GM19023 (cell line): ENCODE measurements around the gene TREM1.
"Not testable (repeated sequence)": the region's sequence is repeated elsewhere in the genome, so short reads cannot be mapped to it uniquely, and the experiment has no call there.

Source experiments
- ATAC-seq: cut with Tn5 transposase; IDR thresholded peaks from one replicate; pipeline ENCODE4 v1.9.1; 2021; ENCODE audit warnings: mild to moderate bottlenecking, moderate library complexity; ENCODE audit not compliant: unreplicated experiment

The TREM1 gene

GRCh38 chr6:41262401-41262800 is 24.1 kb downstream of the TREM1 start:
- ATAC-seq: no peak

GRCh38 chr6:41258196-41258493 is 28.3 kb downstream of the TREM1 start:
- ATAC-seq: no peak

GRCh38 chr6:41257369-41258195 is 28.9 kb downstream of the TREM1 start:
- no peak for ATAC-seq

- peak; percentile 57 for ATAC-seq
Observed at GRCh38 chr6:41256383-41256782, 30.1 kb downstream of the TREM1 start.

GRCh38 chr6:41255638-41256246 is 30.7 kb downstream of the TREM1 start:
- no peak for ATAC-seq

GRCh38 chr6:41255110-41255509 is 31.4 kb downstream of the TREM1 start:
- ATAC-seq: no peak

- ATAC-seq: no peak
Observed at GRCh38 chr6:41252401-41253169, 33.9 kb downstream of the TREM1 start.

- no peak for ATAC-seq
Observed at GRCh38 chr6:41247882-41248705, 38.4 kb downstream of the TREM1 start.

GRCh38 chr6:41247288-41247865 is 39.1 kb downstream of the TREM1 start:
- no peak for ATAC-seq

- ATAC-seq: not testable (repeated sequence)
Observed at GRCh38 chr6:41246529-41246928, 40.0 kb downstream of the TREM1 start.

- no peak for ATAC-seq
Observed at GRCh38 chr6:41239467-41240159, 46.9 kb downstream of the TREM1 start.

- no peak for ATAC-seq
Observed at GRCh38 chr6:41237128-41237527, 49.4 kb downstream of the TREM1 start.

GRCh38 chr6:41236276-41236675 is 50.2 kb downstream of the TREM1 start:
- no peak for ATAC-seq

GRCh38 chr6:41232667-41233066 is 53.8 kb downstream of the TREM1 start:
- no peak for ATAC-seq

GRCh38 chr6:41231246-41231645 is 55.2 kb downstream of the TREM1 start:
- no peak for ATAC-seq

- ATAC-seq: no peak
Observed at GRCh38 chr6:41229721-41230120, 56.8 kb downstream of the TREM1 start.

- ATAC-seq: no peak
Observed at GRCh38 chr6:41228616-41229015, 57.9 kb downstream of the TREM1 start.

GRCh38 chr6:41228096-41228495 is 58.4 kb downstream of the TREM1 start, which contains the start of gene TREML4:
Gene TREML4, plus strand, starts transcription at chr6:41228349. Its CDS starts 79 bp downstream, at chr6:41228428.
- no peak for ATAC-seq

- no peak for ATAC-seq
Observed at GRCh38 chr6:41226752-41227151, 59.7 kb downstream of the TREM1 start.

- no peak for ATAC-seq
Observed at GRCh38 chr6:41224800-41225199, 61.7 kb downstream of the TREM1 start.
